ENCODE results near the gene MAGI1.

MAGI1 gene

GRCh38 chr3:65971293-65972252 lies 67.1 kb downstream of the MAGI1 start:
- DNase-seq (ENCODE audit: low read depth): no peak

GRCh38 chr3:65968996-65969395 lies 69.7 kb downstream of the MAGI1 start:
- no peak for DNase-seq (ENCODE audit: low read depth)

- no peak for DNase-seq (ENCODE audit: low read depth)
Measured at GRCh38 chr3:65967451-65967850, 71.3 kb downstream of the MAGI1 start.

- DNase-seq (ENCODE audit: low read depth): no peak
Measured at GRCh38 chr3:65964838-65965237, 73.9 kb downstream of the MAGI1 start.

GRCh38 chr3:65963787-65964677 lies 74.7 kb downstream of the MAGI1 start:
- no peak for DNase-seq (ENCODE audit: low read depth)

GRCh38 chr3:65961733-65962132 lies 77.0 kb downstream of the MAGI1 start:
- no peak for DNase-seq (ENCODE audit: low read depth)

- no peak for DNase-seq (ENCODE audit: low read depth)
Measured at GRCh38 chr3:65961128-65961527, 77.6 kb downstream of the MAGI1 start.

- no peak for DNase-seq (ENCODE audit: low read depth)
Measured at GRCh38 chr3:65960087-65960486, 78.6 kb downstream of the MAGI1 start.

- no peak for DNase-seq (ENCODE audit: low read depth)
Measured at GRCh38 chr3:65958216-65958615, 80.5 kb downstream of the MAGI1 start.

- DNase-seq (ENCODE audit: low read depth): no peak
Measured at GRCh38 chr3:65955792-65956477, 82.8 kb downstream of the MAGI1 start.

- DNase-seq (ENCODE audit: low read depth): no peak
Measured at GRCh38 chr3:65953881-65954733, 84.6 kb downstream of the MAGI1 start.

- DNase-seq (ENCODE audit: low read depth): no peak
Measured at GRCh38 chr3:65953301-65953812, 85.4 kb downstream of the MAGI1 start.

GRCh38 chr3:65952842-65953241 lies 85.9 kb downstream of the MAGI1 start:
- DNase-seq (ENCODE audit: low read depth): no peak

GRCh38 chr3:65951836-65952505 lies 86.7 kb downstream of the MAGI1 start:
- no peak for DNase-seq (ENCODE audit: low read depth)

- DNase-seq (ENCODE audit: low read depth): no peak
Measured at GRCh38 chr3:65950340-65951326, 88.1 kb downstream of the MAGI1 start.

- DNase-seq (ENCODE audit: low read depth): no peak
Measured at GRCh38 chr3:65948841-65949573, 89.7 kb downstream of the MAGI1 start.

GRCh38 chr3:65946438-65946837 lies 92.3 kb downstream of the MAGI1 start:
- no peak for DNase-seq (ENCODE audit: low read depth)

- no peak for DNase-seq (ENCODE audit: low read depth)
Measured at GRCh38 chr3:65945953-65946352, 92.8 kb downstream of the MAGI1 start.

GRCh38 chr3:65945480-65945879 lies 93.2 kb downstream of the MAGI1 start:
- no peak for DNase-seq (ENCODE audit: low read depth)

All from activated T-helper 1 cell treated with Interleukin-2 at 50 U/mL for 16 hours (primary cell).